ENCODE data around the gene SCAANT1.

SCAANT1 gene

DNA sequence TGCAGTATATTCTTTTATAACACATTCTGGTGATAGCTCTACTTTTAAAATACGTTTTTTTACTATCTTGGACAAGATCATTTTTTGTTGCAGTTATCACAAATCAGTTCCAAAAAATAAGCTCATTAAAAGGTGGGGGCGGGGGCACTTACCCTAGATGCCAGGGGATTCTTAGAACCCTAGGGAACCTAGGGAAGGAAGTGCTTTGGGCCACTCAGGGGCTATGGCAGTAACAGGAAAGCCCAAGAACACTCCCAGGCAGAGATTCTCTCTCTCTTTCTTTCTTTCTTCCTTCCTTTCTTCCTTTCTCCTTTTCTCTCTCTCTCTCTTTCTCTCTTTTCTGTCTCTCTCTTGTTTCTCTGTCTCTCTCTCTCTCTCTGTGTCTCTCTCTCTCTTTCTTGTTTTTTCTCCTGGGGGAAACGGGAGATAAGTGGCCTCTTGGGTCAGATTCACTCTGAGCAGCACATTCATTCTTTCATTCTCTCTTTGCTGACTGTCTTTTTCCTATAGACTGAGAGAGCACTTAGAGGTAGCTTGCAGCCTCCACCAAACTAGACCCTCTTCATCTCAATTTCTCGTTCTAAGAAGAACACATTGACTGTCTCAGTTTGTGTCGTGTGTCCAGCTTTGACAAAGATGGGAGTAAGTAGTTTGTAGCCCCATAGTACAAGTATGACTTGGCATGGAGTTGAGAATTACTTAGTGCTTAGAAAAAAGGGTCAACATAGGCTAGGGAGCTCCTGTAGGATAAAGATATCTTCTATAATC, 16.6 kb downstream of the SCAANT1 start:
- H3K27me3 ChIP-seq (ENCODE audit: control insufficient read depth, insufficient read depth, low read length), result no peaks in the 10 kb centered on the region
- H3K27ac ChIP-seq (ENCODE audit: low read depth, low read length), result peak overlapping the region; percentile 30
- H3K36me3 ChIP-seq (ENCODE audit: control insufficient read depth, insufficient read depth, low read length), result peaks cover 17% of the 10 kb centered on the region
- no peak overlapping the region for H3K4me3 ChIP-seq (ENCODE audit: low read depth, low read length)
- H3K9me3 ChIP-seq (ENCODE audit: control insufficient read depth, insufficient read depth, low read length), result no peaks in the 10 kb centered on the region
- no peak overlapping the region for H3K9ac ChIP-seq (ENCODE audit: low read depth, low read length)
- peaks cover 10% of the 10 kb centered on the region for H3K4me1 ChIP-seq (ENCODE audit: control insufficient read depth, insufficient read depth, low read length)

- no peak overlapping the region for H3K9ac ChIP-seq (ENCODE audit: low read depth, low read length)
- H3K4me1 ChIP-seq (ENCODE audit: control insufficient read depth, insufficient read depth, low read length), result peaks cover 10% of the 10 kb centered on the region
- H3K9me3 ChIP-seq (ENCODE audit: control insufficient read depth, insufficient read depth, low read length), result no peaks in the 10 kb centered on the region
- H3K36me3 ChIP-seq (ENCODE audit: control insufficient read depth, insufficient read depth, low read length), result no peaks in the 10 kb centered on the region
- no peak overlapping the region for H3K27ac ChIP-seq (ENCODE audit: low read depth, low read length)
- H3K4me3 ChIP-seq (ENCODE audit: low read depth, low read length), result no peak overlapping the region
- H3K27me3 ChIP-seq (ENCODE audit: control insufficient read depth, insufficient read depth, low read length), result no peaks in the 10 kb centered on the region
Measured at GRCh38 chr3:63892773-63893352, 19.3 kb downstream of the SCAANT1 start.

- H3K4me3 ChIP-seq (ENCODE audit: low read depth, low read length), result no peak overlapping the region
- no peaks in the 10 kb centered on the region for H3K27me3 ChIP-seq (ENCODE audit: control insufficient read depth, insufficient read depth, low read length)
- H3K9ac ChIP-seq (ENCODE audit: low read depth, low read length), result no peak overlapping the region
- no peaks in the 10 kb centered on the region for H3K36me3 ChIP-seq (ENCODE audit: control insufficient read depth, insufficient read depth, low read length)
- H3K27ac ChIP-seq (ENCODE audit: low read depth, low read length), result no peak overlapping the region
- H3K9me3 ChIP-seq (ENCODE audit: control insufficient read depth, insufficient read depth, low read length), result no peaks in the 10 kb centered on the region
- H3K4me1 ChIP-seq (ENCODE audit: control insufficient read depth, insufficient read depth, low read length), result peaks cover 16% of the 10 kb centered on the region
Measured at GRCh38 chr3:63891518-63891917, 20.7 kb downstream of the SCAANT1 start.

DNA sequence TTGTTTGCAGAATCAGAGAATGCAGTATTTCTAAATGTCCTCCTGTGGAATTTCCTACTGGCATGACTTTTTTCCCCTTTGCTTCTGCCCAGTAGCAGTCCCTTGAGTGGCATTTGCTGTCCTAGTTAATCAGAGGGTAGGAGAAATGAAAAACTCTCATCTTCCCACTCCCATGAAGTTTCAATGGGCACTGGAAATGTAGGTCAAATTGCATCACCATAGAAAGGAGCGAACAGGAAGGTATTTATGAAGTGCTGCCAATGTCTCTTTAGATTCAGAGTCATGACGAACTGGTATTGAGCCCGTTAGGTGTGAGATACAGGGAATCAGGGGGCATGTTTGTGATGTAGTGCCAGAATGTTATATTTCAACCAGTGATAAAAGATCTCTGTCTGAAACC, 25.3 kb downstream of the SCAANT1 start:
- Histone ChIP-seq H3K4me1 (ENCODE audit: control insufficient read depth, insufficient read depth, low read length) (peaks cover 10% of the 10 kb centered on the region), H3K9ac (ENCODE audit: low read depth, low read length) (no peak overlapping the region), H3K27me3 (ENCODE audit: control insufficient read depth, insufficient read depth, low read length) (no peaks in the 10 kb centered on the region), H3K27ac (ENCODE audit: low read depth, low read length) (no peak overlapping the region), H3K4me3 (ENCODE audit: low read depth, low read length) (no peak overlapping the region), H3K36me3 (ENCODE audit: control insufficient read depth, insufficient read depth, low read length) (no peaks in the 10 kb centered on the region), H3K9me3 (ENCODE audit: control insufficient read depth, insufficient read depth, low read length) (no peaks in the 10 kb centered on the region)

DNA sequence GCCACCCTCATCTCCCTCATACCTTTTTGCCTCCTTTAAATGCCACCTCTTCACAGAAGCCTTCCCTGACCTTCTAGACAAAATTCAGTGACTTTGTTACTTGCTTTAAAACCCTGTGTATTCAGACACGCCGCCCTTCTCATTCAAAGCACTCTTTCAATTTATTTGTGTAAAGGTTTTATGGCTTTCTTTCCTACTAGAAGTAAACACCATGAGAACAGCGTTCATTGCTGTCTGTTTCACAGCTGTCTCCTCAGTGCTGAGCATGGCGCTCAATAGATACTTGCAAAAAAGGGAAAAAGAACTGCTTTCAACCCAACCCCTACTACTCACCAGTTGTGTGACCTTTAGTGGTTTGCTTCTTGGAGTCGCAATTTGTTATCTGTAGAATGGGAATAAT, 31.5 kb downstream of the SCAANT1 start:
- Histone ChIP-seq H3K4me3 (ENCODE audit: low read depth, low read length) (no peak overlapping the region), H3K36me3 (ENCODE audit: control insufficient read depth, insufficient read depth, low read length) (no peaks in the 10 kb centered on the region), H3K27ac (ENCODE audit: low read depth, low read length) (no peak overlapping the region), H3K4me1 (ENCODE audit: control insufficient read depth, insufficient read depth, low read length) (peaks cover 19% of the 10 kb centered on the region), H3K27me3 (ENCODE audit: control insufficient read depth, insufficient read depth, low read length) (no peaks in the 10 kb centered on the region), H3K9ac (ENCODE audit: low read depth, low read length) (no peak overlapping the region), H3K9me3 (ENCODE audit: control insufficient read depth, insufficient read depth, low read length) (no peaks in the 10 kb centered on the region)

GRCh38 chr3:63878394-63879060, 33.7 kb downstream of the SCAANT1 start:
- no peak overlapping the region for H3K9ac ChIP-seq (ENCODE audit: low read depth, low read length)
- no peaks in the 10 kb centered on the region for H3K27me3 ChIP-seq (ENCODE audit: control insufficient read depth, insufficient read depth, low read length)
- no peak overlapping the region for H3K4me3 ChIP-seq (ENCODE audit: low read depth, low read length)
- H3K4me1 ChIP-seq (ENCODE audit: control insufficient read depth, insufficient read depth, low read length), result peaks cover 19% of the 10 kb centered on the region
- no peaks in the 10 kb centered on the region for H3K36me3 ChIP-seq (ENCODE audit: control insufficient read depth, insufficient read depth, low read length)
- H3K9me3 ChIP-seq (ENCODE audit: control insufficient read depth, insufficient read depth, low read length), result no peaks in the 10 kb centered on the region
- peak overlapping the region; percentile 24 for H3K27ac ChIP-seq (ENCODE audit: low read depth, low read length)

DNA sequence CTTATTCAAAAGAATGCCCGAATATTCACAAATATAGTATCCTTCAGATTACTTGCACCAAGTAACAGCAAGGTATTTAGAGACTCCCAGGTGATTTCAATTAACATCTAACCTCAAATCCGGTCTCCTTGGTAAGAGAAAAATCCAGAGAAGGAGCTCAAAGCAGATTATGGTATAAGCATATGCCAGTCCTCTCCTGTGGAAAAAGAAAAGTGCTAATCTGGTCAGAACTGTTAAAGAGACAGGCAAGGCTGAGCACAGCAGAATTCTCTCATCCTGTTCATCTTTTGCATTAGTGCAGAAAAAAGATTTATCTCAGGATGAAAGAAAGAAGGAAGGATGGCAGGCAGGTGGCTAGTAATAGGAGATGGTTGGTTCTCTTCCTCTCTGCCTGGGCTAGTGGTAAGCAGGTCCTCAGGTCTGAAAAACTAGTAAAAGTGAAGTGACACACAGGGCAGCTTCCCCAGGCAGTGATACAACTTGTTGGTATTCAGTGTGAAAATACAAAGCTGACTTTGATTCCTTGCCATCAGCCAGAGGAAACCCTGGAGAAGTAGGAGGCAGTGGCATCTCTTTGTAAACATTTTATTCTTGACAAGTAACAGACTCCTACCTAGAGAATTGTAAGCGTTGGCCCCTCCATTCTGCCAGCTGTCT, 34.3 kb downstream of the SCAANT1 start:
- Histone ChIP-seq H3K9ac (ENCODE audit: low read depth, low read length) (no peak overlapping the region), H3K4me1 (ENCODE audit: control insufficient read depth, insufficient read depth, low read length) (peaks cover 19% of the 10 kb centered on the region), H3K27ac (ENCODE audit: low read depth, low read length) (peak overlapping the region; percentile 24), H3K36me3 (ENCODE audit: control insufficient read depth, insufficient read depth, low read length) (no peaks in the 10 kb centered on the region), H3K4me3 (ENCODE audit: low read depth, low read length) (no peak overlapping the region), H3K27me3 (ENCODE audit: control insufficient read depth, insufficient read depth, low read length) (no peaks in the 10 kb centered on the region), H3K9me3 (ENCODE audit: control insufficient read depth, insufficient read depth, low read length) (no peaks in the 10 kb centered on the region)

GRCh38 chr3:63876260-63876659, 35.9 kb downstream of the SCAANT1 start:
- no peak overlapping the region for H3K27ac ChIP-seq (ENCODE audit: low read depth, low read length)
- no peak overlapping the region for H3K4me3 ChIP-seq (ENCODE audit: low read depth, low read length)
- peaks cover 29% of the 10 kb centered on the region for H3K4me1 ChIP-seq (ENCODE audit: control insufficient read depth, insufficient read depth, low read length)
- no peak overlapping the region for H3K9ac ChIP-seq (ENCODE audit: low read depth, low read length)
- H3K9me3 ChIP-seq (ENCODE audit: control insufficient read depth, insufficient read depth, low read length), result no peaks in the 10 kb centered on the region
- H3K36me3 ChIP-seq (ENCODE audit: control insufficient read depth, insufficient read depth, low read length), result no peaks in the 10 kb centered on the region
- no peaks in the 10 kb centered on the region for H3K27me3 ChIP-seq (ENCODE audit: control insufficient read depth, insufficient read depth, low read length)

GRCh38 chr3:63875510-63875909, 36.7 kb downstream of the SCAANT1 start:
- Histone ChIP-seq H3K9me3 (ENCODE audit: control insufficient read depth, insufficient read depth, low read length) (no peaks in the 10 kb centered on the region), H3K36me3 (ENCODE audit: control insufficient read depth, insufficient read depth, low read length) (no peaks in the 10 kb centered on the region), H3K27me3 (ENCODE audit: control insufficient read depth, insufficient read depth, low read length) (no peaks in the 10 kb centered on the region), H3K4me1 (ENCODE audit: control insufficient read depth, insufficient read depth, low read length) (peaks cover 35% of the 10 kb centered on the region), H3K27ac (ENCODE audit: low read depth, low read length) (no peak overlapping the region), H3K9ac (ENCODE audit: low read depth, low read length) (no peak overlapping the region), H3K4me3 (ENCODE audit: low read depth, low read length) (no peak overlapping the region)

DNA sequence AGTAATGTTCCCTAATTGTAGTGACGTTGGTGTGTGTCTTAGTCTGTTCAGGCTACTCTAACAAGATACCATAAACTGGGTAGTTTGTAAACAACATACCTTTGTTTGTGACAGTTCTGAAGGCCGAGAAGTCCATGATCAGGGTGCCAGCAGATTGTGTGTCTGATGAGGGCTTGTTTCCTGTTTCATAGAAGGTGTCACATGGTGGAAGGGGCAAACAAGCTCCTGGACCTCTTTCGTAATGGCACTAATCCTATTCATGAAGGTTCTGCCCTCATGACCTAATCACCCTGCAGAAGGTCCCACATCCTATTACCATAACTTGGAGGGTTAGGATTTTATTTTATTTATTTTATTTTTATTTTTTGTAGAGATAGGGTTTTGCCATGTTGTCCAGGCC, 37.4 kb downstream of the SCAANT1 start:
- no peaks in the 10 kb centered on the region for H3K9me3 ChIP-seq (ENCODE audit: control insufficient read depth, insufficient read depth, low read length)
- no peaks in the 10 kb centered on the region for H3K36me3 ChIP-seq (ENCODE audit: control insufficient read depth, insufficient read depth, low read length)
- peaks cover 35% of the 10 kb centered on the region for H3K4me1 ChIP-seq (ENCODE audit: control insufficient read depth, insufficient read depth, low read length)
- H3K27me3 ChIP-seq (ENCODE audit: control insufficient read depth, insufficient read depth, low read length), result no peaks in the 10 kb centered on the region
- no peak overlapping the region for H3K9ac ChIP-seq (ENCODE audit: low read depth, low read length)
- no peak overlapping the region for H3K4me3 ChIP-seq (ENCODE audit: low read depth, low read length)
- no peak overlapping the region for H3K27ac ChIP-seq (ENCODE audit: low read depth, low read length)

Data from HUES48 (cell line).